IPS-20b (cell line): ENCODE measurements around the gene C11orf97.

Experiments used
- H3K27ac ChIP-seq: one replicate; pipeline ENCODE4 v1.5.1; 2013; ENCODE audit warnings: low read length
- H3K27me3 ChIP-seq: 2 replicates; pipeline ENCODE4 v1.6.1; 2013; ENCODE audit warnings: mild to moderate bottlenecking, low read length, inconsistent platforms; ENCODE audit not compliant: insufficient read depth
- H3K36me3 ChIP-seq: 2 replicates; pipeline ENCODE4 v1.6.1; 2013; ENCODE audit warnings: low read depth, mild to moderate bottlenecking, inconsistent platforms, low read length, moderate library complexity; ENCODE audit not compliant: insufficient read depth
- H3K4me1 ChIP-seq: 2 replicates; pipeline ENCODE4 v1.6.1; 2013; ENCODE audit warnings: mild to moderate bottlenecking, control low read depth, inconsistent platforms, low read length, moderate library complexity; ENCODE audit not compliant: insufficient read depth
- H3K4me3 ChIP-seq: 2 replicates; pipeline ENCODE4 v1.5.1; 2013; ENCODE audit warnings: mild to moderate bottlenecking, low read length, inconsistent platforms
- H3K9ac ChIP-seq: 2 replicates; pipeline ENCODE4 v1.6.1; 2013; ENCODE audit warnings: low read depth, mild to moderate bottlenecking, inconsistent platforms, low read length, moderate library complexity
- H3K9me3 ChIP-seq: 2 replicates; pipeline ENCODE4 v1.6.1; 2013; ENCODE audit warnings: mild to moderate bottlenecking, low read depth, low read length, inconsistent platforms; ENCODE audit not compliant: insufficient read depth

The C11orf97 gene

GRCh38 chr11:94526645-94527438 is 14.6 kb downstream of the C11orf97 start:
- H3K27ac ChIP-seq, result no peak overlapping the region
- H3K9ac ChIP-seq, result no peak overlapping the region
- no peaks in the 10 kb centered on the region for H3K4me1 ChIP-seq
- no peaks in the 10 kb centered on the region for H3K36me3 ChIP-seq
- H3K9me3 ChIP-seq, result no peaks in the 10 kb centered on the region
- no peaks in the 10 kb centered on the region for H3K27me3 ChIP-seq
- no peak overlapping the region for H3K4me3 ChIP-seq

- no peak overlapping the region for H3K27ac ChIP-seq
- no peaks in the 10 kb centered on the region for H3K4me1 ChIP-seq
Measured at GRCh38 chr11:94528551-94528950, 16.3 kb downstream of the C11orf97 start.

GRCh38 chr11:94532211-94532610 is 19.9 kb downstream of the C11orf97 start:
- H3K9ac ChIP-seq, result no peak overlapping the region
- H3K27me3 ChIP-seq, result no peaks in the 10 kb centered on the region
- no peak overlapping the region for H3K4me3 ChIP-seq
- no peaks in the 10 kb centered on the region for H3K36me3 ChIP-seq
- no peaks in the 10 kb centered on the region for H3K4me1 ChIP-seq
- H3K9me3 ChIP-seq, result no peaks in the 10 kb centered on the region
- H3K27ac ChIP-seq, result no peak overlapping the region

More at GRCh38 chr11:94528551-94528950, 16.3 kb downstream of the C11orf97 start:
- Histone ChIP-seq H3K27me3 (no peaks in the 10 kb centered on the region), H3K9me3 (no peaks in the 10 kb centered on the region), H3K4me3 (no peak overlapping the region), H3K36me3 (no peaks in the 10 kb centered on the region), H3K9ac (no peak overlapping the region)

GRCh38 chr11:94533206-94533605 is 20.9 kb downstream of the C11orf97 start:
- Histone ChIP-seq H3K9me3 (no peaks in the 10 kb centered on the region), H3K36me3 (no peaks in the 10 kb centered on the region), H3K9ac (no peak overlapping the region)

GRCh38 chr11:94533696-94534630 is 21.7 kb downstream of the C11orf97 start:
- Histone ChIP-seq H3K9ac (no peak overlapping the region), H3K36me3 (no peaks in the 10 kb centered on the region), H3K9me3 (no peaks in the 10 kb centered on the region), H3K27ac (no peak overlapping the region), H3K4me1 (no peaks in the 10 kb centered on the region), H3K27me3 (no peaks in the 10 kb centered on the region), H3K4me3 (no peak overlapping the region)

More at GRCh38 chr11:94533206-94533605, 20.9 kb downstream of the C11orf97 start:
- Histone ChIP-seq H3K4me3 (no peak overlapping the region), H3K4me1 (no peaks in the 10 kb centered on the region), H3K27me3 (no peaks in the 10 kb centered on the region), H3K27ac (no peak overlapping the region)

GRCh38 chr11:94536386-94536785 is 24.1 kb downstream of the C11orf97 start:
- H3K27me3 ChIP-seq, result no peaks in the 10 kb centered on the region; the same call in 1 of the 2 replicates
- H3K27ac ChIP-seq, result no peak overlapping the region
- no peaks in the 10 kb centered on the region for H3K9me3 ChIP-seq
- H3K36me3 ChIP-seq, result no peaks in the 10 kb centered on the region
- no peak overlapping the region for H3K9ac ChIP-seq
- H3K4me1 ChIP-seq, result no peaks in the 10 kb centered on the region
- H3K4me3 ChIP-seq, result no peak overlapping the region

- H3K9ac ChIP-seq, result no peak overlapping the region
- H3K9me3 ChIP-seq, result no peaks in the 10 kb centered on the region
- H3K27ac ChIP-seq, result no peak overlapping the region
Measured at GRCh38 chr11:94537031-94537600, 24.9 kb downstream of the C11orf97 start.

GRCh38 chr11:94539420-94539819 is 27.2 kb downstream of the C11orf97 start:
- Histone ChIP-seq H3K36me3 (no peaks in the 10 kb centered on the region), H3K9me3 (no peaks in the 10 kb centered on the region), H3K9ac (no peak overlapping the region), H3K27me3 (peaks cover 8% of the 10 kb centered on the region), H3K4me1 (no peaks in the 10 kb centered on the region), H3K27ac (no peak overlapping the region), H3K4me3 (no peak overlapping the region)

More at GRCh38 chr11:94537031-94537600, 24.9 kb downstream of the C11orf97 start:
- no peaks in the 10 kb centered on the region for H3K36me3 ChIP-seq
- no peak overlapping the region for H3K4me3 ChIP-seq
- H3K27me3 ChIP-seq, result no peaks in the 10 kb centered on the region; the same call in 1 of the 2 replicates
- H3K4me1 ChIP-seq, result no peaks in the 10 kb centered on the region

GRCh38 chr11:94543695-94544645 is 31.7 kb downstream of the C11orf97 start, which contains the start of gene FUT4:
Gene FUT4 (plus strand): TSS chr11:94543921. CDS start chr11:94544134, 213 bp downstream.
- peak within 1 kb of the TSS; percentile 80 for H3K9ac ChIP-seq
- peaks cover 37% of the 10 kb centered on the region for H3K27me3 ChIP-seq
- H3K4me1 ChIP-seq, result peaks cover 12% of the 10 kb centered on the region; the same call in 1 of the 2 replicates
- H3K9me3 ChIP-seq, result no peaks in the 10 kb centered on the region
- no peaks in the 10 kb centered on the region for H3K36me3 ChIP-seq
- peak within 1 kb of the TSS; percentile 13 for H3K27ac ChIP-seq
- peak within 1 kb of the TSS; percentile 73 for H3K4me3 ChIP-seq

- Histone ChIP-seq H3K27ac (no peak overlapping the region), H3K27me3 (peaks cover 37% of the 10 kb centered on the region), H3K9me3 (no peaks in the 10 kb centered on the region), H3K4me3 (peak overlapping the region; percentile 73; the same call in 1 of the 2 replicates), H3K4me1 (peaks cover 12% of the 10 kb centered on the region; the same call in 1 of the 2 replicates), H3K36me3 (no peaks in the 10 kb centered on the region), H3K9ac (peak overlapping the region; percentile 80; the same call in 1 of the 2 replicates)
Measured at GRCh38 chr11:94544646-94545263, 32.5 kb downstream of the C11orf97 start.
